ENCODE results near the gene MAT2A. TPM values are rescaled to one million over a fixed set of nuclear protein-coding genes. Genes with fewer than 3 reads are reported as not detected.

Gene MAT2A
- total and polyA plus RNA-seq, 9 of the 15 experiments (the other 6 are each of a cell fraction or from before 2014, with no cell fraction given) = 130 to 1,027 (median 240) TPM

DNA sequence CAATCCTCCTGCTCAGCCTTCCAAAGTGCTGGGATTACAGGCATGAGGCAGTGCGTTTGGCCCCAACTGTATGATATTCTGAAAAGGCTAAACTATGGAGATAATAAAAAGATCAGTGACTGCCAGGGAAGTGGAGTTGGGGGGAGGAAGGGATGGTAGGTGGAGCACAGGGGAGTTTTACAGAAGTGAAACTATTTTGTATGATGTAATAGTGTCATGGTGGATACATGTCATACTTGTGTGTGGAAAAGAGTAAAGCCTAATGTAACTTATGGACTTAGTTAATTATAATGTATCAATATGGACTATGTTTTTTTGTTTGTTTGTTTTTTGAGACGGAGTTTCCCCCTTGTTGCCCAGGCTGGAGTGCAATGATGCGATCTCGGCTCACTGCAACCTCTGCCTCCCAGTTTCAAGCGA, 25.2 kb downstream of the MAT2A start (continued):
- TF ChIP-seq, protein P1, sequence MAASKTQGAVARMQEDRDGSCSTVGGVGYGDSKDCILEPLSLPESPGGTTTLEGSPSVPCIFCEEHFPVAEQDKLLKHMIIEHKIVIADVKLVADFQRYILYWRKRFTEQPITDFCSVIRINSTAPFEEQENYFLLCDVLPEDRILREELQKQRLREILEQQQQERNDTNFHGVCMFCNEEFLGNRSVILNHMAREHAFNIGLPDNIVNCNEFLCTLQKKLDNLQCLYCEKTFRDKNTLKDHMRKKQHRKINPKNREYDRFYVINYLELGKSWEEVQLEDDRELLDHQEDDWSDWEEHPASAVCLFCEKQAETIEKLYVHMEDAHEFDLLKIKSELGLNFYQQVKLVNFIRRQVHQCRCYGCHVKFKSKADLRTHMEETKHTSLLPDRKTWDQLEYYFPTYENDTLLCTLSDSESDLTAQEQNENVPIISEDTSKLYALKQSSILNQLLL (CRISPR knock-in tag; IDR thresholded peaks at IDR 0.05; ENCODE audit: borderline replicate concordance) = no peak
- no peak for TF ChIP-seq NFATC3 (IDR thresholded peaks at IDR 0.05)
- no peak for TF ChIP-seq ZNF175 (CRISPR knock-in tag; IDR thresholded peaks at IDR 0.05; ENCODE audit: low read depth)
- TF ChIP-seq SNIP1 (IDR thresholded peaks at IDR 0.05; ENCODE audit: low read depth) = no peak
- no peak for TF ChIP-seq ZBTB49 (CRISPR knock-in tag; IDR thresholded peaks at IDR 0.05; ENCODE audit: borderline replicate concordance)
- no peak for TF ChIP-seq PRPF4 (IDR thresholded peaks at IDR 0.05; ENCODE audit: insufficient read depth, low read depth, low read length, poor library complexity, severe bottlenecking)
- 0 out of 2 replicates have a peak, but pooled peaks have one; percentile 38 for TF ChIP-seq ZSCAN32 (CRISPR knock-in tag; IDR thresholded peaks at IDR 0.05)
- TF ChIP-seq PML (IDR thresholded peaks at IDR 0.05; ENCODE audit: low read length) = no peak
- no peak for TF ChIP-seq CAMTA2 (CRISPR knock-in tag; conservative IDR thresholded peaks at IDR 0.05)
- no peak for TF ChIP-seq BRD9 (IDR thresholded peaks at IDR 0.05; ENCODE audit: low read depth, partially characterized antibody)
- TF ChIP-seq YY1 (IDR thresholded peaks at IDR 0.05; ENCODE audit: borderline replicate concordance in 1 of 3, control insufficient read depth in 1 of 3, extremely low read depth in 1 of 3, insufficient read depth in 3 of 3, insufficient read length in 1 of 3, insufficient replicate concordance in 2 of 3, low read depth in 1 of 3, low read length in 2 of 3) = no peak
- TF ChIP-seq PREB (CRISPR knock-in tag; IDR thresholded peaks at IDR 0.05) = no peak
- TF ChIP-seq, protein P2, sequence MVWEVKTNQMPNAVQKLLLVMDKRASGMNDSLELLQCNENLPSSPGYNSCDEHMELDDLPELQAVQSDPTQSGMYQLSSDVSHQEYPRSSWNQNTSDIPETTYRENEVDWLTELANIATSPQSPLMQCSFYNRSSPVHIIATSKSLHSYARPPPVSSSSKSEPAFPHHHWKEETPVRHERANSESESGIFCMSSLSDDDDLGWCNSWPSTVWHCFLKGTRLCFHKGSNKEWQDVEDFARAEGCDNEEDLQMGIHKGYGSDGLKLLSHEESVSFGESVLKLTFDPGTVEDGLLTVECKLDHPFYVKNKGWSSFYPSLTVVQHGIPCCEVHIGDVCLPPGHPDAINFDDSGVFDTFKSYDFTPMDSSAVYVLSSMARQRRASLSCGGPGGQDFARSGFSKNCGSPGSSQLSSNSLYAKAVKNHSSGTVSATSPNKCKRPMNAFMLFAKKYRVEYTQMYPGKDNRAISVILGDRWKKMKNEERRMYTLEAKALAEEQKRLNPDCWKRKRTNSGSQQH (CRISPR knock-in tag; IDR thresholded peaks at IDR 0.05) = 0 out of 2 replicates have a peak, but pooled peaks have one; percentile 14
- no peak for TF ChIP-seq ZNF655 (CRISPR knock-in tag; IDR thresholded peaks at IDR 0.05)
- peak; percentile 41; the same call in 1 of the 2 replicates for TF ChIP-seq ZNF592 (IDR thresholded peaks at IDR 0.05)

Measured in K562 (cell line).